H9 (cell line): ENCODE data around the gene CDH18. TPM values are rescaled to one million over a fixed set of nuclear protein-coding genes. Genes with fewer than 3 reads are reported as not detected.

ENCODE experiments used
- DNase-seq: peaks from one replicate; pipeline ENCODE4 v3.0.0-alpha.2; 2017
- H2AFZ ChIP-seq: one replicate; pipeline ENCODE4 v1.6.1; 2013; ENCODE audit warnings: mild to moderate bottlenecking, low read length, control low read depth, moderate library complexity
- H2AK5ac ChIP-seq: 2 replicates; pipeline ENCODE4 v1.6.1; 2013; ENCODE audit warnings: low read length, control low read depth, mixed read lengths; ENCODE audit not compliant: insufficient read length
- H2BK120ac ChIP-seq: one replicate; pipeline ENCODE4 v1.6.1; 2013; ENCODE audit warnings: low read depth, mild to moderate bottlenecking, low read length, control low read depth, inconsistent platforms; ENCODE audit not compliant: poor library complexity, severe bottlenecking
- H2BK12ac ChIP-seq: 2 replicates; pipeline ENCODE4 v1.6.1; 2013; ENCODE audit warnings: low read length, control low read depth, mixed read lengths, low read depth; ENCODE audit not compliant: insufficient read length
- H2BK15ac ChIP-seq: 2 replicates; pipeline ENCODE4 v1.6.1; 2013; ENCODE audit warnings: low read depth, low read length, control low read depth
- H2BK20ac ChIP-seq: one replicate; pipeline ENCODE4 v1.6.1; 2013; ENCODE audit warnings: low read depth, mild to moderate bottlenecking, low read length, control low read depth, inconsistent platforms; ENCODE audit not compliant: poor library complexity, severe bottlenecking
- H2BK5ac ChIP-seq: 2 replicates; pipeline ENCODE4 v1.6.1; 2013; ENCODE audit warnings: low read length, control low read depth, mixed read lengths; ENCODE audit not compliant: insufficient read length
- H3K14ac ChIP-seq: 2 replicates; pipeline ENCODE4 v1.6.1; 2013; ENCODE audit warnings: low read length, control low read depth; ENCODE audit not compliant: insufficient read depth
- H3K18ac ChIP-seq: 2 replicates; pipeline ENCODE4 v1.6.1; 2013; ENCODE audit warnings: low read depth, mild to moderate bottlenecking, mixed read lengths, low read length, control low read depth; ENCODE audit not compliant: insufficient read length
- H3K23ac ChIP-seq: 2 replicates; pipeline ENCODE4 v1.6.1; 2013; ENCODE audit warnings: low read length, control low read depth, mixed read lengths, low read depth; ENCODE audit not compliant: insufficient read length
- H3K23me2 ChIP-seq: 2 replicates; pipeline ENCODE4 v1.6.1; 2013; ENCODE audit warnings: low read depth, mild to moderate bottlenecking, mixed read lengths, low read length, control low read depth; ENCODE audit not compliant: insufficient read length, poor library complexity, severe bottlenecking
- H3K27ac ChIP-seq: 2 replicates; pipeline ENCODE4 v1.5.1; 2013; ENCODE audit warnings: low read length, control low read depth, mixed read lengths, low read depth; ENCODE audit not compliant: insufficient read length
- H3K27me3 ChIP-seq: 2 replicates; pipeline ENCODE4 v1.6.1; 2013; ENCODE audit warnings: low read length, control low read depth, inconsistent platforms; ENCODE audit not compliant: insufficient read depth
- H3K4ac ChIP-seq: 2 replicates; pipeline ENCODE4 v1.6.1; 2013; ENCODE audit warnings: low read depth, mild to moderate bottlenecking, control low read depth, inconsistent platforms, low read length, moderate library complexity
- H3K4me1 ChIP-seq: 2 replicates; pipeline ENCODE4 v1.6.1; 2013; ENCODE audit warnings: low read length, control low read depth, inconsistent platforms; ENCODE audit not compliant: insufficient read depth
- H3K4me2 ChIP-seq: 2 replicates; pipeline ENCODE4 v1.6.1; 2013; ENCODE audit warnings: low read length, control low read depth, mixed read lengths; ENCODE audit not compliant: insufficient read length, insufficient read depth
- H3K56ac ChIP-seq: 2 replicates; pipeline ENCODE4 v1.6.1; 2013; ENCODE audit warnings: low read depth, mild to moderate bottlenecking, mixed read lengths, low read length, control low read depth; ENCODE audit not compliant: insufficient read length
- H3K79me1 ChIP-seq: 2 replicates; pipeline ENCODE4 v1.6.1; 2013; ENCODE audit warnings: low read depth, mild to moderate bottlenecking, moderate library complexity, low read length, control low read depth, inconsistent platforms; ENCODE audit not compliant: insufficient read depth, poor library complexity, severe bottlenecking
- H3K79me2 ChIP-seq: 2 replicates; pipeline ENCODE4 v1.6.1; 2013; ENCODE audit warnings: low read length, control low read depth, inconsistent platforms; ENCODE audit not compliant: insufficient read depth
- H3K9ac ChIP-seq: 2 replicates; pipeline ENCODE4 v1.6.1; 2013; ENCODE audit warnings: low read length, control low read depth, mixed read lengths; ENCODE audit not compliant: insufficient read length; ENCODE audit errors: extremely low read depth
- H3K9me3 ChIP-seq: one replicate; pipeline ENCODE4 v1.6.1; 2013; ENCODE audit warnings: low read depth, low read length, inconsistent platforms; ENCODE audit not compliant: control insufficient read depth
- H3T11ph ChIP-seq: one replicate; pipeline ENCODE4 v1.6.1; 2013; ENCODE audit warnings: mild to moderate bottlenecking, low read length, control low read depth, inconsistent platforms
- H4K20me1 ChIP-seq: one replicate; pipeline ENCODE4 v1.6.1; 2013; ENCODE audit not compliant: control insufficient read depth, insufficient read length, insufficient read depth
- H4K5ac ChIP-seq: 2 replicates; pipeline ENCODE4 v1.6.1; 2013; ENCODE audit warnings: low read depth, mild to moderate bottlenecking, mixed read lengths, low read length, control low read depth; ENCODE audit not compliant: insufficient read length
- H4K8ac ChIP-seq: replicated peaks from 2 replicates; pipeline ENCODE4 v1.6.1; 2013; ENCODE audit warnings: low read length, control low read depth, mixed read lengths, low read depth; ENCODE audit not compliant: insufficient read length
- H4K91ac ChIP-seq: 2 replicates; pipeline ENCODE4 v1.6.1; 2013; ENCODE audit warnings: low read depth, mild to moderate bottlenecking, moderate library complexity, mixed read lengths, low read length, control low read depth; ENCODE audit not compliant: insufficient read length
- H3K27ac Mint-ChIP-seq, 3 experiments: 2 replicates in 2 of 3; 3 replicates in 1 of 3; pipeline ENCODE4 v1.8.0; 2020 to 2021; ENCODE audit warnings: mixed read lengths in 3 of 3, mild to moderate bottlenecking in 1 of 3, moderate library complexity in 1 of 3
- H3K27me3 Mint-ChIP-seq: 2 replicates; pipeline ENCODE4 v1.8.0; 2021; ENCODE audit warnings: low read depth, mild to moderate bottlenecking, moderate library complexity, mixed read lengths
- H3K36me3 Mint-ChIP-seq, 3 experiments: 2 replicates in 2 of 3; 3 replicates in 1 of 3; pipeline ENCODE4 v1.8.0; 2020 to 2021; ENCODE audit warnings: low read depth in 3 of 3, mixed read lengths in 3 of 3; ENCODE audit not compliant: insufficient read depth in 1 of 3
- H3K4me1 Mint-ChIP-seq, 2 experiments: 2 replicates each; pipeline ENCODE4 v1.8.0; 2020; ENCODE audit warnings: mixed read lengths in 2 of 2
- H3K4me3 Mint-ChIP-seq, 2 experiments: 2 replicates in 1 of 2; 3 replicates in 1 of 2; pipeline ENCODE4 v1.8.0; 2020 to 2021; ENCODE audit warnings: mild to moderate bottlenecking in 2 of 2, mixed read lengths in 2 of 2, moderate library complexity in 1 of 2
- H3K9me3 Mint-ChIP-seq, 2 experiments: 2 replicates in 1 of 2; 3 replicates in 1 of 2; pipeline ENCODE4 v1.8.0; 2020; ENCODE audit warnings: mild to moderate bottlenecking in 2 of 2, mixed read lengths in 2 of 2, moderate library complexity in 1 of 2
- WGBS: extraction: QIAGEN DNeasy Blood & Tissue Kit; methylation state at CpG from one replicate; pipeline ENCODE4 v1.1.7; 2013; ENCODE audit warnings: missing lambda C conversion rate, low lambda C conversion rate, mixed read lengths; ENCODE audit not compliant: insufficient read length; ENCODE audit errors: extremely low coverage; 5-methylcytosine and 5-hydroxymethylcytosine counted together
- total RNA-seq: library from RNA; stranded (reverse); gene quantifications from 2 replicates; pipeline ENCODE4 v1.2.1, GENCODE V29; 2021
- TF ChIP-seq, protein P1 (sequence below): fragments of 200-600 bp; sonication (generic); conservative IDR thresholded peaks from 3 replicates; pipeline ENCODE4 v1.8.0; 2021; ENCODE audit warnings: antibody characterized with exemption, mild to moderate bottlenecking

Gene CDH18
- total RNA-seq, 1 experiment from 2014 or later = not detected

DNA sequence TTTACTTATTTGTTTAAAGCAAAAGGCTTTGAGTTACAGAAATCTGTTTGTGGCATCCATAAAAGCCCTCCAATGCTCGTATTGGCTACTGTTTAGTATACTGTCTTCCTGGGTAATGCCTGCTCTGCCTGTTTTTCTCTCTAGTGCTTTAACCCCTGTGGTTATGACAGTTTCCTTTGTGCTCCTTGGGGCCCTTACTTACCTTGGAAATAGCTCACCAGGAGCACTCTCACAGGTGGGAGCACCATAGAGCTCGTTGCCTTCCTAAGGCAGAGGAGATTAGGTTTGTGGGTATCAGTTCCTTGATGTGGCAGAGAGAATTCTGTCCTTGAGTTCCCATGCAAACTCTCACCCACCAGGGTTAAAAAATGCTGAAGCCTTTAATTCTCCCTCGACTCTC is 242.8 kb downstream of the CDH18 start:
- no peaks in the 10 kb centered on the region for H3K27me3 Mint-ChIP-seq
- no peak overlapping the region for H4K5ac ChIP-seq
- H4K20me1 ChIP-seq = no peaks in the 10 kb centered on the region
- H3K23ac ChIP-seq = no peak overlapping the region
- no peak for DNase-seq
- H4K8ac ChIP-seq = no peak overlapping the region
- no peak overlapping the region for H2BK20ac ChIP-seq
- TF ChIP-seq, protein P1, sequence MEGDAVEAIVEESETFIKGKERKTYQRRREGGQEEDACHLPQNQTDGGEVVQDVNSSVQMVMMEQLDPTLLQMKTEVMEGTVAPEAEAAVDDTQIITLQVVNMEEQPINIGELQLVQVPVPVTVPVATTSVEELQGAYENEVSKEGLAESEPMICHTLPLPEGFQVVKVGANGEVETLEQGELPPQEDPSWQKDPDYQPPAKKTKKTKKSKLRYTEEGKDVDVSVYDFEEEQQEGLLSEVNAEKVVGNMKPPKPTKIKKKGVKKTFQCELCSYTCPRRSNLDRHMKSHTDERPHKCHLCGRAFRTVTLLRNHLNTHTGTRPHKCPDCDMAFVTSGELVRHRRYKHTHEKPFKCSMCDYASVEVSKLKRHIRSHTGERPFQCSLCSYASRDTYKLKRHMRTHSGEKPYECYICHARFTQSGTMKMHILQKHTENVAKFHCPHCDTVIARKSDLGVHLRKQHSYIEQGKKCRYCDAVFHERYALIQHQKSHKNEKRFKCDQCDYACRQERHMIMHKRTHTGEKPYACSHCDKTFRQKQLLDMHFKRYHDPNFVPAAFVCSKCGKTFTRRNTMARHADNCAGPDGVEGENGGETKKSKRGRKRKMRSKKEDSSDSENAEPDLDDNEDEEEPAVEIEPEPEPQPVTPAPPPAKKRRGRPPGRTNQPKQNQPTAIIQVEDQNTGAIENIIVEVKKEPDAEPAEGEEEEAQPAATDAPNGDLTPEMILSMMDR = no peak
- no peaks in the 10 kb centered on the region for H3K79me1 ChIP-seq
- H3K79me2 ChIP-seq = no peaks in the 10 kb centered on the region
- H3K9me3 Mint-ChIP-seq = no peaks in the 10 kb centered on the region
- no peak overlapping the region for H2BK5ac ChIP-seq
- H3K18ac ChIP-seq = no peak overlapping the region
- no peak overlapping the region for H3T11ph ChIP-seq
- H2BK120ac ChIP-seq = no peak overlapping the region
- H3K27ac Mint-ChIP-seq = peak overlapping the region in 2 of 3 experiments; percentile 25 to 48; a peak in 3 of 7 replicates
- no peak overlapping the region for H4K91ac ChIP-seq
- no peak overlapping the region for H3K14ac ChIP-seq
- no peak overlapping the region for H3K27ac ChIP-seq
- no peaks in the 10 kb centered on the region for H3K27me3 ChIP-seq
- H3K4me1 Mint-ChIP-seq = peaks cover 8 to 9% of the 10 kb centered on the region in 2 experiments
- no peak overlapping the region for H2BK12ac ChIP-seq
- no peak overlapping the region for H3K4me2 ChIP-seq
- no peak overlapping the region for H3K56ac ChIP-seq
- H3K9me3 ChIP-seq = no peaks in the 10 kb centered on the region
- H3K4ac ChIP-seq = no peak overlapping the region
- H2BK15ac ChIP-seq = no peak overlapping the region
- no peak overlapping the region for H3K9ac ChIP-seq
- no peaks in the 10 kb centered on the region for H3K23me2 ChIP-seq
- H3K4me3 Mint-ChIP-seq = no peak overlapping the region
- H3K4me1 ChIP-seq = no peaks in the 10 kb centered on the region
- no peak overlapping the region for H2AFZ ChIP-seq
- H3K36me3 Mint-ChIP-seq = no peaks in the 10 kb centered on the region
- WGBS = no CpG with 5 or more reads among the region's 3 CpGs
- H2AK5ac ChIP-seq = no peak overlapping the region
